Measurements from ENCODE around the gene STYXL1.

The STYXL1 gene

GRCh38 chr7:75968012-75968411 is 79.8 kb downstream of the STYXL1 start:
- Mint-ChIP-seq H3K36me3 (peaks cover 3% of the 10 kb centered on the region), H3K9me3 (no peaks in the 10 kb centered on the region), H3K27me3 (no peaks in the 10 kb centered on the region), H3K4me1 (no peaks in the 10 kb centered on the region), H3K27ac (no peak overlapping the region), H3K4me3 (no peak overlapping the region)

- H3K9me3 Mint-ChIP-seq: no peaks in the 10 kb centered on the region
Measured at GRCh38 chr7:75967487-75967997, 80.3 kb downstream of the STYXL1 start.

GRCh38 chr7:75967055-75967454 is 80.7 kb downstream of the STYXL1 start:
- Mint-ChIP-seq H3K27me3 (no peaks in the 10 kb centered on the region), H3K9me3 (no peaks in the 10 kb centered on the region), H3K27ac (no peak overlapping the region), H3K4me3 (no peak overlapping the region), H3K36me3 (peaks cover 4% of the 10 kb centered on the region), H3K4me1 (peaks cover 6% of the 10 kb centered on the region)

More at GRCh38 chr7:75967487-75967997, 80.3 kb downstream of the STYXL1 start:
- H3K4me3 Mint-ChIP-seq: no peak overlapping the region
- H3K27me3 Mint-ChIP-seq: no peaks in the 10 kb centered on the region
- H3K4me1 Mint-ChIP-seq: peaks cover 4% of the 10 kb centered on the region
- peaks cover 6% of the 10 kb centered on the region for H3K36me3 Mint-ChIP-seq
- H3K27ac Mint-ChIP-seq: no peak overlapping the region

- Mint-ChIP-seq H3K36me3 (peaks cover 4% of the 10 kb centered on the region), H3K9me3 (no peaks in the 10 kb centered on the region), H3K27ac (no peak overlapping the region), H3K4me1 (peaks cover 6% of the 10 kb centered on the region), H3K27me3 (no peaks in the 10 kb centered on the region), H3K4me3 (no peak overlapping the region)
Measured at GRCh38 chr7:75966190-75966961, 81.4 kb downstream of the STYXL1 start.

GRCh38 chr7:75965617-75966016 is 82.2 kb downstream of the STYXL1 start:
- Mint-ChIP-seq H3K27ac (no peak overlapping the region), H3K27me3 (no peaks in the 10 kb centered on the region), H3K9me3 (no peaks in the 10 kb centered on the region), H3K4me1 (peaks cover 6% of the 10 kb centered on the region), H3K4me3 (no peak overlapping the region), H3K36me3 (peaks cover 4% of the 10 kb centered on the region)

- Mint-ChIP-seq H3K4me1 (peaks cover 6% of the 10 kb centered on the region), H3K27me3 (no peaks in the 10 kb centered on the region), H3K4me3 (no peak overlapping the region), H3K9me3 (no peaks in the 10 kb centered on the region), H3K27ac (no peak overlapping the region), H3K36me3 (peaks cover 4% of the 10 kb centered on the region)
Measured at GRCh38 chr7:75963381-75963995, 84.3 kb downstream of the STYXL1 start.

- H3K27me3 Mint-ChIP-seq: no peaks in the 10 kb centered on the region
- H3K9me3 Mint-ChIP-seq: no peaks in the 10 kb centered on the region
- peaks cover 4% of the 10 kb centered on the region for H3K36me3 Mint-ChIP-seq
- H3K4me1 Mint-ChIP-seq: peaks cover 6% of the 10 kb centered on the region
- H3K27ac Mint-ChIP-seq: no peak overlapping the region
- no peak overlapping the region for H3K4me3 Mint-ChIP-seq
Measured at GRCh38 chr7:75962607-75963380, 85.0 kb downstream of the STYXL1 start.

- no peak overlapping the region for H3K4me3 Mint-ChIP-seq
- no peak overlapping the region for H3K27ac Mint-ChIP-seq
- no peaks in the 10 kb centered on the region for H3K9me3 Mint-ChIP-seq
- H3K27me3 Mint-ChIP-seq: no peaks in the 10 kb centered on the region
- peaks cover 6% of the 10 kb centered on the region for H3K4me1 Mint-ChIP-seq
- peaks cover 8% of the 10 kb centered on the region for H3K36me3 Mint-ChIP-seq
Measured at GRCh38 chr7:75961218-75961617, 86.6 kb downstream of the STYXL1 start.

- Mint-ChIP-seq H3K27ac (no peak overlapping the region), H3K27me3 (no peaks in the 10 kb centered on the region), H3K4me3 (no peak overlapping the region), H3K4me1 (peaks cover 6% of the 10 kb centered on the region), H3K9me3 (no peaks in the 10 kb centered on the region), H3K36me3 (peaks cover 10% of the 10 kb centered on the region)
Measured at GRCh38 chr7:75960372-75960771, 87.4 kb downstream of the STYXL1 start.

- no peaks in the 10 kb centered on the region for H3K27me3 Mint-ChIP-seq
- H3K4me1 Mint-ChIP-seq: peaks cover 6% of the 10 kb centered on the region
- H3K4me3 Mint-ChIP-seq: no peak overlapping the region
- no peaks in the 10 kb centered on the region for H3K9me3 Mint-ChIP-seq
- H3K27ac Mint-ChIP-seq: no peak overlapping the region
- H3K36me3 Mint-ChIP-seq: peaks cover 12% of the 10 kb centered on the region
Measured at GRCh38 chr7:75958802-75959543, 88.8 kb downstream of the STYXL1 start.

GRCh38 chr7:75957021-75957736 is 90.6 kb downstream of the STYXL1 start:
- no peak overlapping the region for H3K4me3 Mint-ChIP-seq
- no peaks in the 10 kb centered on the region for H3K4me1 Mint-ChIP-seq
- no peaks in the 10 kb centered on the region for H3K9me3 Mint-ChIP-seq
- H3K27ac Mint-ChIP-seq: no peak overlapping the region
- peaks cover 10% of the 10 kb centered on the region for H3K36me3 Mint-ChIP-seq
- no peaks in the 10 kb centered on the region for H3K27me3 Mint-ChIP-seq

- peaks cover 10% of the 10 kb centered on the region for H3K36me3 Mint-ChIP-seq
- no peaks in the 10 kb centered on the region for H3K27me3 Mint-ChIP-seq
- H3K27ac Mint-ChIP-seq: no peak overlapping the region
- no peaks in the 10 kb centered on the region for H3K4me1 Mint-ChIP-seq
- no peaks in the 10 kb centered on the region for H3K9me3 Mint-ChIP-seq
- H3K4me3 Mint-ChIP-seq: no peak overlapping the region
Measured at GRCh38 chr7:75955331-75955955, 92.4 kb downstream of the STYXL1 start.

GRCh38 chr7:75953931-75954330 is 93.9 kb downstream of the STYXL1 start:
- Mint-ChIP-seq H3K4me3 (no peak overlapping the region), H3K9me3 (no peaks in the 10 kb centered on the region), H3K27me3 (no peaks in the 10 kb centered on the region), H3K4me1 (peaks cover under 1% of the 10 kb centered on the region), H3K36me3 (peaks cover 10% of the 10 kb centered on the region), H3K27ac (no peak overlapping the region)

- peaks cover 10% of the 10 kb centered on the region for H3K36me3 Mint-ChIP-seq
- H3K4me1 Mint-ChIP-seq: peaks cover 6% of the 10 kb centered on the region
- no peaks in the 10 kb centered on the region for H3K27me3 Mint-ChIP-seq
- no peak overlapping the region for H3K27ac Mint-ChIP-seq
- H3K9me3 Mint-ChIP-seq: no peaks in the 10 kb centered on the region
- no peak overlapping the region for H3K4me3 Mint-ChIP-seq
Measured at GRCh38 chr7:75953431-75953830, 94.4 kb downstream of the STYXL1 start.

All from activated naive CD4-positive, alpha-beta T cell treated with anti-CD3 and anti-CD28 coated beads, Interleukin-2, amount 50 U/mL, for 24 hours (primary cell).